ENCODE results near the gene CS. TPM values are rescaled to one million over a fixed set of nuclear protein-coding genes. Genes with fewer than 3 reads are reported as not detected.

The CS gene
- total RNA-seq, 1 donor from 2014 or later: 212 TPM

DNA sequence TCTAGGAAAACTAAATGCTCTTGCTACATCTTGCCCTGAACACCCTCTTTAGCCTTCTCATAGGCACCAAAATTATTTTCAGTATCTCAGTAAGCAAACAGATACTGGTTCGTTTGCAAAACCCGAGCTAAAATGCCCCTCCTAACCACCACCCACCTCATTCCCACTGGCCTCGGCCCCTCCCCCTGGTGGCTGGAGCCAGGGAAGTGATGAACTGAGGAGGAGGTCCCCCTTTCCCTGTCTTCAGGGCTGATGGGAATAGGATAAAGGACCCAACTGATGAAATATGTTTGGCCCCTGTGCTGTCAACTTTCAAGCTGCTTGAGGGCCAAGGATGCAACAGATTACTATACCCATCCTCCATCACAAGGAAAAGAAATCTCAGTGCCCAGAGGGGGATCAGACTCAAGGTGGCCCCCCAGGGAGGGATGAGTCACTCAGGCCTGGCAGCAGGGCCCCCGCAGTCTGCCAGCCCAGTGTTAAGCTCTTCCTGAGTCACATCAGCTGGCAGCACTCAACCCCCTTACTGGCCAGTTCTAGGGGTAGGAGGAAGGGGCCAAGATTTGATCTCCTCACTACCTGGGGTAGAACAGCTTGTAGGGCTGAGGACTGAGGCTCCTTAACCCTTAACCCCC lies 43.7 kb downstream of the CS start:
- no peaks in the 10 kb centered on the region for H3K9me3 Mint-ChIP-seq (ENCODE audit: unreplicated experiment)
- H4K20me1 ChIP-seq (ENCODE audit: insufficient read depth, low read length): peaks cover 58% of the 10 kb centered on the region
- H3K27ac ChIP-seq (ENCODE audit: low read depth, low read length): peak overlapping the region; percentile 80
- peak overlapping the region; percentile 77 for H3K27ac Mint-ChIP-seq (ENCODE audit: unreplicated experiment)
- no peaks in the 10 kb centered on the region for H3K27me3 Mint-ChIP-seq (ENCODE audit: low read depth, unreplicated experiment)
- H3K9ac ChIP-seq (ENCODE audit: low read length): peak overlapping the region; percentile 95
- H3K4me3 ChIP-seq (ENCODE audit: insufficient read depth, low read depth, low read length): peak overlapping the region; percentile 94
- peaks cover 25% of the 10 kb centered on the region for H3K4me1 Mint-ChIP-seq (ENCODE audit: low read depth, unreplicated experiment)
- no peaks in the 10 kb centered on the region for H3K9me3 ChIP-seq (ENCODE audit: insufficient read depth, low read depth, low read length)
- peaks cover 23% of the 10 kb centered on the region for H3K36me3 Mint-ChIP-seq (ENCODE audit: low read depth, unreplicated experiment)
- peaks cover 43% of the 10 kb centered on the region for H3K36me3 ChIP-seq (ENCODE audit: insufficient read depth, low read length)
- no peak overlapping the region for H2AFZ ChIP-seq (ENCODE audit: low read depth, low read length)
- peaks cover 27% of the 10 kb centered on the region for H3K4me1 ChIP-seq (ENCODE audit: insufficient read depth, low read length)
- H3K27me3 ChIP-seq (ENCODE audit: insufficient read depth, low read length): no peaks in the 10 kb centered on the region
- peaks cover 60% of the 10 kb centered on the region for H3K79me2 ChIP-seq (ENCODE audit: insufficient read depth, low read length)
- TF ChIP-seq, protein P1, sequence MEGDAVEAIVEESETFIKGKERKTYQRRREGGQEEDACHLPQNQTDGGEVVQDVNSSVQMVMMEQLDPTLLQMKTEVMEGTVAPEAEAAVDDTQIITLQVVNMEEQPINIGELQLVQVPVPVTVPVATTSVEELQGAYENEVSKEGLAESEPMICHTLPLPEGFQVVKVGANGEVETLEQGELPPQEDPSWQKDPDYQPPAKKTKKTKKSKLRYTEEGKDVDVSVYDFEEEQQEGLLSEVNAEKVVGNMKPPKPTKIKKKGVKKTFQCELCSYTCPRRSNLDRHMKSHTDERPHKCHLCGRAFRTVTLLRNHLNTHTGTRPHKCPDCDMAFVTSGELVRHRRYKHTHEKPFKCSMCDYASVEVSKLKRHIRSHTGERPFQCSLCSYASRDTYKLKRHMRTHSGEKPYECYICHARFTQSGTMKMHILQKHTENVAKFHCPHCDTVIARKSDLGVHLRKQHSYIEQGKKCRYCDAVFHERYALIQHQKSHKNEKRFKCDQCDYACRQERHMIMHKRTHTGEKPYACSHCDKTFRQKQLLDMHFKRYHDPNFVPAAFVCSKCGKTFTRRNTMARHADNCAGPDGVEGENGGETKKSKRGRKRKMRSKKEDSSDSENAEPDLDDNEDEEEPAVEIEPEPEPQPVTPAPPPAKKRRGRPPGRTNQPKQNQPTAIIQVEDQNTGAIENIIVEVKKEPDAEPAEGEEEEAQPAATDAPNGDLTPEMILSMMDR (IDR thresholded peaks at IDR 0.05; ENCODE audit: insufficient read depth, low read depth, low read length): no peak
- TF ChIP-seq EZH2 (IDR thresholded peaks at IDR 0.05; ENCODE audit: insufficient read depth, low read length): no peak
- peak overlapping the region; percentile 99 for H3K4me2 ChIP-seq (ENCODE audit: low read length)
- peak; percentile 26 for DNase-seq (ENCODE audit: low read depth)
- H3K4me3 Mint-ChIP-seq (ENCODE audit: unreplicated experiment): peak overlapping the region; percentile 94
- FAIRE-seq: no peak

DNA sequence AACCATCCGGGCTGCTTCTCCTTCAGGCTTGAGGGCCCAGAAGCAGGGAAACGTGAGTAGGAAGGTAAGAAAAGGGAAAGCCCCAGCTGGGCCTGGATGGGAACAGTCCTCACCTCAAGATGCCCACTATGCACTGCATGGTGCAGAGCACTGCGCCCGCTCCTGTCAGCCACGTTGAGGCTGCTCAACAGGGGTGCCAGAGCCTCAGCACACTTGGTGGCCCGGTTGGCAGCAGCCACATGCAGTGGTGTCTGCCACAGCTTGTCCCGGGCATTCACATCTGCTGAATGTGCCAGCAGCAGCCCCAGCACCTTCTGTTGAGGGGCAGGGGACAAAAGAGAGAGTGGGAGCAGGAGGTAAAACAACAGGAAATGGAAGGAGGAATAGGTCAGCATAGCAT lies 44.5 kb downstream of the CS start:
- no peaks in the 10 kb centered on the region for H3K27me3 Mint-ChIP-seq (ENCODE audit: low read depth, unreplicated experiment)
- H3K36me3 Mint-ChIP-seq (ENCODE audit: low read depth, unreplicated experiment): peaks cover 23% of the 10 kb centered on the region
- Histone ChIP-seq H2AFZ (ENCODE audit: low read depth, low read length) (no peak overlapping the region), H3K4me2 (ENCODE audit: low read length) (peak overlapping the region; percentile 99), H3K4me1 (ENCODE audit: insufficient read depth, low read length) (peaks cover 24% of the 10 kb centered on the region), H3K79me2 (ENCODE audit: insufficient read depth, low read length) (peaks cover 60% of the 10 kb centered on the region), H4K20me1 (ENCODE audit: insufficient read depth, low read length) (peaks cover 58% of the 10 kb centered on the region), H3K9ac (ENCODE audit: low read length) (peak overlapping the region; percentile 95), H3K4me3 (ENCODE audit: insufficient read depth, low read depth, low read length) (no peak overlapping the region), H3K27me3 (ENCODE audit: insufficient read depth, low read length) (no peaks in the 10 kb centered on the region), H3K36me3 (ENCODE audit: insufficient read depth, low read length) (peaks cover 44% of the 10 kb centered on the region), H3K9me3 (ENCODE audit: insufficient read depth, low read depth, low read length) (no peaks in the 10 kb centered on the region), H3K27ac (ENCODE audit: low read depth, low read length) (no peak overlapping the region)
- DNase-seq (ENCODE audit: low read depth) (no peak), FAIRE-seq (no peak)
- H3K4me3 Mint-ChIP-seq (ENCODE audit: unreplicated experiment): peak overlapping the region; percentile 94
- no peaks in the 10 kb centered on the region for H3K9me3 Mint-ChIP-seq (ENCODE audit: unreplicated experiment)
- TF ChIP-seq EZH2 (IDR thresholded peaks at IDR 0.05; ENCODE audit: insufficient read depth, low read length): no peak
- H3K27ac Mint-ChIP-seq (ENCODE audit: unreplicated experiment): no peak overlapping the region
- H3K4me1 Mint-ChIP-seq (ENCODE audit: low read depth, unreplicated experiment): peaks cover 20% of the 10 kb centered on the region

DNA sequence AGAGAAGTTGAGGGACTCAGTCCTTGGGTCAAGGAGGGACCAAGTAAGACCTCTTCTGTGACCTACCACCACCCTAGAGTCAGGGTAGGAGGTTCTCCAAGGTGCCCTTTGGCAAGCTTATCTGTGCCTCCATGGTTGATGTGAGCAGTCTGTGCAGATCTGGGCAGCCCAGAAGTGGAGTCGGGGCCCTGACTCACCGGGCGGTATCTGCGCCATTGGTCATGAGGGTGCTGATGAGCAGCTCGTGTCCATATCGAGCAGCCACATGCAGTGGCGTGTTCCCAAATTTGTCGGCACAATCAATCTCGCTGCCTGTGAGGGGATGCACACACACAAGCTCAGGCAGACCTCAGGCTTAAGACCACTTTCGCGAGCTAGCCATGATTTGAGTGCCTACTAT lies 47.0 kb downstream of the CS start:
- H4K20me1 ChIP-seq (ENCODE audit: insufficient read depth, low read length): peaks cover 69% of the 10 kb centered on the region
- no peaks in the 10 kb centered on the region for H3K9me3 ChIP-seq (ENCODE audit: insufficient read depth, low read depth, low read length)
- H3K4me2 ChIP-seq (ENCODE audit: low read length): no peak overlapping the region
- no peaks in the 10 kb centered on the region for H3K9me3 Mint-ChIP-seq (ENCODE audit: unreplicated experiment)
- TF ChIP-seq EZH2 (IDR thresholded peaks at IDR 0.05; ENCODE audit: insufficient read depth, low read length): no peak
- TF ChIP-seq, protein P1 (IDR thresholded peaks at IDR 0.05; ENCODE audit: insufficient read depth, low read depth, low read length): no peak
- no peaks in the 10 kb centered on the region for H3K27me3 ChIP-seq (ENCODE audit: insufficient read depth, low read length)
- no peak for DNase-seq (ENCODE audit: low read depth)
- no peak overlapping the region for H3K27ac ChIP-seq (ENCODE audit: low read depth, low read length)
- no peaks in the 10 kb centered on the region for H3K27me3 Mint-ChIP-seq (ENCODE audit: low read depth, unreplicated experiment)
- peaks cover 26% of the 10 kb centered on the region for H3K36me3 Mint-ChIP-seq (ENCODE audit: low read depth, unreplicated experiment)
- H3K4me3 Mint-ChIP-seq (ENCODE audit: unreplicated experiment): no peak overlapping the region
- H3K9ac ChIP-seq (ENCODE audit: low read length): no peak overlapping the region
- no peak for FAIRE-seq
- peaks cover 15% of the 10 kb centered on the region for H3K4me1 Mint-ChIP-seq (ENCODE audit: low read depth, unreplicated experiment)
- H2AFZ ChIP-seq (ENCODE audit: low read depth, low read length): no peak overlapping the region
- H3K4me3 ChIP-seq (ENCODE audit: insufficient read depth, low read depth, low read length): no peak overlapping the region
- H3K36me3 ChIP-seq (ENCODE audit: insufficient read depth, low read length): peaks cover 64% of the 10 kb centered on the region
- peaks cover 17% of the 10 kb centered on the region for H3K4me1 ChIP-seq (ENCODE audit: insufficient read depth, low read length)
- peaks cover 59% of the 10 kb centered on the region for H3K79me2 ChIP-seq (ENCODE audit: insufficient read depth, low read length)
- H3K27ac Mint-ChIP-seq (ENCODE audit: unreplicated experiment): no peak overlapping the region

Data from astrocyte (in vitro differentiated cells and primary cell).